AG09319 (cell line): ENCODE results near the gene EQTN.
A peak's percentile ranks its signal among the peaks of the same experiment; 100 is the strongest.

ENCODE experiments used
- DNase-seq: peaks from one replicate; pipeline ENCODE4 v3.0.0-alpha.2; 2010; ENCODE audit warnings: low read depth; ENCODE audit errors: extremely low read depth
- CTCF ChIP-seq: IDR thresholded peaks from 2 replicates; pipeline ENCODE4 v1.5.1; 2011; ENCODE audit warnings: low read depth, mild to moderate bottlenecking, inconsistent platforms, low read length, moderate library complexity

Gene EQTN

GRCh38 chr9:27337833-27338526 is 41.0 kb upstream of the EQTN start:
- DNase-seq, result no peak

GRCh38 chr9:27337236-27337635 is 40.3 kb upstream of the EQTN start:
- DNase-seq, result no peak
- no peak for TF ChIP-seq CTCF

More at GRCh38 chr9:27337833-27338526, 41.0 kb upstream of the EQTN start:
- TF ChIP-seq CTCF, result no peak

GRCh38 chr9:27336829-27337228 is 39.9 kb upstream of the EQTN start:
- DNase-seq, result no peak
- TF ChIP-seq CTCF, result no peak

- TF ChIP-seq CTCF, result no peak
- no peak for DNase-seq
These were observed 39.2 kb upstream of the EQTN start for GRCh38 chr9:27336126-27336525.

GRCh38 chr9:27335075-27335474 is 38.1 kb upstream of the EQTN start:
- DNase-seq, result no peak
- TF ChIP-seq CTCF, result no peak

GRCh38 chr9:27333241-27334052 is 36.5 kb upstream of the EQTN start:
- TF ChIP-seq CTCF, result peak; percentile 82
- peak; percentile 27 for DNase-seq

- DNase-seq, result no peak
- no peak for TF ChIP-seq CTCF
These were observed 34.4 kb upstream of the EQTN start for GRCh38 chr9:27331393-27331792.
